GM12872 (cell line): ENCODE data around the gene FOXJ3.

Experiments used
- TF ChIP-seq, protein P1 (sequence below): IDR thresholded peaks from 3 replicates; pipeline ENCODE4 v1.5.1; 2011; ENCODE audit warnings: low read depth, mild to moderate bottlenecking, low read length, moderate library complexity; ENCODE audit not compliant: insufficient read depth

The FOXJ3 gene

DNA sequence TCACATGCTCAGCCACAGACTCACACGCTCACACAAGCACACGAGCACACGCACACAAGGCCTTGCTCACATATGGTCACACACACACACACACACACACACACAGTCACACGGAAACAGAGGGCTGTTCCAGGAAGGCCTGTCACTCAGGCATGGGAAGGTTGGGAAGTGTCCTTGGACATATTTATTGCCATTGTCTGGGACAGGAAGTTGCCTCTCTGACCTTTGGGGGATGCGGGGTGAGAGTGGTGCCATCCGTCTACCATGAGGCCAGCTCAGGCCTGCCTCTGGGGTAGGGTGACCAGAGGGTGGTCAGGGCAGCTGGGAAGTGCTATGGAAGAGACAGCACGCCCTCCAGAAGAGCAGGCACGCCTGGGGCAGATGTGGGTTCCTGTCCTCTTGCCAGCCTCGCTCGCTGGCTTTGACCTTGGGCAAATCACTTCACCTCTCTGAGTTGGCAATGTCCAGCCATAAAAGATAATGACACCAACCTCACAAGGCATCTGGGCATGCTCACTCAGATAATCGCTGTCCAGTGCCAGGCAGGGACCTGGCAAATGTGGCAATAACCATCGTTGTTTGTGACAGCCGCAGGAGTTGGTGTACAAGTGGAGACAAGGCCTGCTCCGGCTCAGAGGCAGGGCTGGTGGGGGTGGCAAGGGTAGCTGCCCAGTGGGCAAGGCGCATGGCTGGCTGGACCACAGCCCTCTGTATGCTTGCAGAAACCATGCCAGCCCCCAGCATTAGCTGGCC, 162.5 kb downstream of the FOXJ3 start:
- TF ChIP-seq, protein P1, sequence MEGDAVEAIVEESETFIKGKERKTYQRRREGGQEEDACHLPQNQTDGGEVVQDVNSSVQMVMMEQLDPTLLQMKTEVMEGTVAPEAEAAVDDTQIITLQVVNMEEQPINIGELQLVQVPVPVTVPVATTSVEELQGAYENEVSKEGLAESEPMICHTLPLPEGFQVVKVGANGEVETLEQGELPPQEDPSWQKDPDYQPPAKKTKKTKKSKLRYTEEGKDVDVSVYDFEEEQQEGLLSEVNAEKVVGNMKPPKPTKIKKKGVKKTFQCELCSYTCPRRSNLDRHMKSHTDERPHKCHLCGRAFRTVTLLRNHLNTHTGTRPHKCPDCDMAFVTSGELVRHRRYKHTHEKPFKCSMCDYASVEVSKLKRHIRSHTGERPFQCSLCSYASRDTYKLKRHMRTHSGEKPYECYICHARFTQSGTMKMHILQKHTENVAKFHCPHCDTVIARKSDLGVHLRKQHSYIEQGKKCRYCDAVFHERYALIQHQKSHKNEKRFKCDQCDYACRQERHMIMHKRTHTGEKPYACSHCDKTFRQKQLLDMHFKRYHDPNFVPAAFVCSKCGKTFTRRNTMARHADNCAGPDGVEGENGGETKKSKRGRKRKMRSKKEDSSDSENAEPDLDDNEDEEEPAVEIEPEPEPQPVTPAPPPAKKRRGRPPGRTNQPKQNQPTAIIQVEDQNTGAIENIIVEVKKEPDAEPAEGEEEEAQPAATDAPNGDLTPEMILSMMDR = no peak

DNA sequence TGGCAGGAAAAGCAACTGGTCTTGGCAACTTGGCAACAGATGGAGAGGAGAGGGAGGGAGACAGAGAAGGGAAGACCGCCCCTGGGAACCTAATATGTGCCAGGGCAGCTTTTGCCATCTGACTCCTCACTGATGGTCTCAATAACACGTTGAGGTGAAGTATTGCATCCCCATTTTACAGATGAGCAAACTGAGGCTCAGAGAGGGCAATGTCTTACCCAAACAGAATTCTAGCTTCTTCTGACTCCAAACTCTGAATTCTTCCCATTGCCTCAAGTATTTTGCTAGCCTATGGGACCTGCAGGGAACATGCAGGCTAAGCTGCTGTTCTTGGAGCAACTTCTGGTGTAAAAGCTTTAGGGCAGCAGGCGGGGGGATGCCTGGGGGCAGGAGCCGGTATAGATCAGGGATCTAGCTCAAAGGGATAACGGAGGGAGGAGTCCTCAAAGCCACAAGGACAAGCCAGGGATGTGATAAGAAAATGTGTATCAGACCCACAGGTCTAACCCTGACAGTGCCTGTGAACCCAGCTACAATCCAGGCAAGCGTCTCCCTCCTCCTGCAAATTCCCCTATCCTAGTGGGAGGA, 163.3 kb downstream of the FOXJ3 start:
- TF ChIP-seq, protein P1 = no peak

DNA sequence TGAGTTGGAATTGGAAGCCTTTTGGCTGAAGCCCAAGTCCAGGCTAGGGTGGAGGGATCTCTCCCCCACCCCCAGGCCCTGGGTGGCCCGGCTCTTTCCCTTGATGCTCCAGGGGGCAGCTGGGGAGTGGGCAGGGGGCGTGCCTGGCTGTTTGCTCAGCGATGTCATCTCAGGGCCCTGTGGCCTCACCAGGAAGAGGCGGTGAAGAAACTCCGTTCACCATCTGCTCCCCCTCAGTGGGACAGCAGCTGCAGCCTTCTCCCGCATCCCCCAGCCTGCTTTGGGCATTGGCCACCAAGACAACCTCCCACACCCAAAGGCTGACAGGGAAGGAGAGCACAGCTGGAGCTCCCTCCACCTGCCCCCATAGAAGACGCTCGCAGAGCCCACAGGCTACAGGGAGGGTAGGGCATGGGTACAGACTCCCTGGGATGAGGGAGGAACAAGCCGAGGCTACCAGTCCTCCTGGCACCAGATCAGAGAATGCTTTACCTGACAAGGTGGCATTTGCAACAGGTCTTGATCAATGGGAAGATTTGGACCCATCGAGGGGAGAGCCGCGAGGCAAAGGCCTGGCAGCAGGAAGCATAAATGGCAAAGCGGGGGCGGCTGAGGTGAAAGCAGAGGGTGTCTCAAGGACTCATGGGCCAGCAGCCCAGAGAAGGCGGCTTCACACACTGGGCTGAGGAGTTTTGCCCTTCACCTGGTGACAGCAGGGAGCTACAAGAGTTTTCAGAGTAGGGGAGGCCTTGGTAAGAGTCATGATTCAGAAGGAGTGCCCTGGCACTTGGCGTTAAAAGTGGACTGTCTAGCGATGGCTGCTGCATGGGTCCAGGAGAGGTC, 164.0 kb downstream of the FOXJ3 start:
- TF ChIP-seq, protein P1 = no peak

DNA sequence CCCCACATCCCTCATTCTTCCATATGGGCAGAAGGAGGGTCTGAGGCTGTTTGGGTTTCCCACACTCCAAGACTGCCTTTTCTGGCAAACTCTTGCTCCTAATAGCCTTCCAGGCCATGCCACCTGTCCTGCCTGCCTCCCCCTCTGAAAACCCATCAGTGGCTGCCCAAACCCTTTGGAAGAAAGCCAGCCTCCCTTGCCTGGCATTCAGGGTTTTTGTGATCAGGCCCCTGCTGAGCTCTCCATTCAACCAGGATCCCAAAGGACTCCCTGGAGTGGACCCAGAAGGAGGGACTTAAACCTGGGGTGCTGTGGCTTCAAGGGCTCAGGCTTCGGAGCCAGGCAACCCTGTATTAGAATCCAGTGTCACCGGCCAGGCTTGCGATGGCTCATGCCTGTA, 166.3 kb downstream of the FOXJ3 start:
- TF ChIP-seq, protein P1 = no peak

DNA sequence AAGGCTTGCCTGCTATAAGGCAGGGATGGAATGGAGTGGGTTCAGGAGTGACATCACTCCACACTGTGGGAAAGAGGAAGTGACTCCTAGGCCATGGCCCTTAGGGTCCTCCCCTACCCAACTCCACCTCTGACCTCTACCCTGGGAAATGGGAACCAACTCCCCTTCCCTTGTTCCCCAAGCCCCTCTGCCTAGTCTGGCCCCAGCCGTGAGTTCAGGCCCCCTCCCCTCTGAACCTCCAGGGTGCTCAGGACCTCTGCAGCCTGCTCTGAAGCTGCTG, 166.7 kb downstream of the FOXJ3 start:
- TF ChIP-seq, protein P1 = no peak

DNA sequence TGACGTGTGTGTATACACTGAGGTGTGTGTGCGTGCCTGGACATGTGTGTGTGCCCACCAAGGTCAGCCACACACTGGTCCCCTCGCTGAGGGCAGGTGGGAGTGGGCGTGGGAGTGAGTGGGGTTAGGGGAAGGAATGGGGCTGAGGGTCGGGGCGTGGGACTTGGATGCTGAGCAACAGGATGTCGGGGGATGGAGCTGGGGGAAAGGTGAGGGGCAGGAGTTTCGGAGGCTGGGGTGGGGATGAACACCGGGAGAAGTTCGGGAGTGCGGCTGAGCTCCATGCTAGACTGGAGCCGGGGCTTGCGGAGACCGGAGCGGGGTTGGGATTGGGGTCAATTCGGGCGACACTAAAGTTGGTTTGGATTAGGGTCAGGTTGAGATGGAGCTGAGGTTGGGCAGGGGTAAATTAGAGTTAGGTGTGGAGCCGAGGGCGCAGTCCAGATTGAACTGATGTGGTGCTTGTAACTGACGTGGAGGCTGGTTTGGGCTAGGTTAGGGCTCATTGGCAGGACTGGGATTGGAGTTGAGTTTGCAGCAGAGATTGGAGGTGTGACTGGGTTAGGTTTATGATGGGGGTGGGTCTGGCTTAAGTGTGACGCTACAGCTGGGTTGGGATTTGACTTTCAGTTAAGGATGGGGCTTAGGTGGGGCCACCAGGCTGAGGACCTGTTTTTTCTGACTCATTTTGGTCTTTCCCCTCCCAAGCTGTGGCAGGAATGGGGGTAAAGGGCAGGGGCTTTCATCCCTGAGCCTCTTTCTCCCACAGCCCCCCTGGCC, 167.2 kb downstream of the FOXJ3 start:
- TF ChIP-seq, protein P1 = no peak

DNA sequence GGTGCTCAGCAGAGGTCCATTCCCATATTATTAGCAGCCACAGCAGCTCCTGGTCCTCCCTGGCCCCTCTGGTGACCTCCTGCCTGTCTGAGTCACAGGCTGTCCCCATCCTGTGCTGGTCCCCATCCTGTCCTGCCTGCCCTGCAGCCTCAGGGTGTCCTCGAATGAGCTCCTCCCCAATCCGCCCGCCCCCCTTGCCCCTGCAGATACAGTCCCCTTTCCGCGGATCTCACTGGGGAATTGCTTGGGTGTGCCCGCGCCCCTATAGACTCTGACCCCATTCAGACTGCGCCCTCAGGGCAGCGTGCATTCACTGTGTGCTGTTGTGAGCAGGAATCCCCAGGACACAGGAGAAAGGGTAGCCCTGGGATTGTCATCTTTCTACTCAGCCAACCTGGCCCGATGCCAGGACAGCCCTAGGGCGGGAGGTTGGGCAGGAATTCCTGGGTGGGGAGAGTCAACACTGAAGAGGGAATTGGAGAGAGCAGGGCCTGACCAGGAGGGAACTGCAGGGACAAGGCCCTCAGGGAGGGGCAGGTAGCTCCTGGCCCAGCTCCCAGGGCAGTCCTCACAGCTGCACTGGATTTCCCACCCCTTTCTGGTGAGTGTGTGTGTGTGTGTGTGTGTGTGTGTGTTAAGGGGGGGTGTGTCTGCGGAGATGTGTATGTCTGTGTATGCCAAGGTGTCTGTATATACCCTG, 169.4 kb downstream of the FOXJ3 start:
- TF ChIP-seq, protein P1 = no peak
